Measurements from ENCODE around the gene PCGF3. TPM values are rescaled to one million over a fixed set of nuclear protein-coding genes. Genes with fewer than 3 reads are reported as not detected.
A peak's percentile ranks its signal among the peaks of the same experiment; 100 is the strongest.

PCGF3 gene
- total and polyA plus RNA-seq, 10 of the 15 experiments (the other 5 are each of a cell fraction or from before 2014, with no cell fraction given): 2.2 to 43.8 (median 15.9) TPM

DNA sequence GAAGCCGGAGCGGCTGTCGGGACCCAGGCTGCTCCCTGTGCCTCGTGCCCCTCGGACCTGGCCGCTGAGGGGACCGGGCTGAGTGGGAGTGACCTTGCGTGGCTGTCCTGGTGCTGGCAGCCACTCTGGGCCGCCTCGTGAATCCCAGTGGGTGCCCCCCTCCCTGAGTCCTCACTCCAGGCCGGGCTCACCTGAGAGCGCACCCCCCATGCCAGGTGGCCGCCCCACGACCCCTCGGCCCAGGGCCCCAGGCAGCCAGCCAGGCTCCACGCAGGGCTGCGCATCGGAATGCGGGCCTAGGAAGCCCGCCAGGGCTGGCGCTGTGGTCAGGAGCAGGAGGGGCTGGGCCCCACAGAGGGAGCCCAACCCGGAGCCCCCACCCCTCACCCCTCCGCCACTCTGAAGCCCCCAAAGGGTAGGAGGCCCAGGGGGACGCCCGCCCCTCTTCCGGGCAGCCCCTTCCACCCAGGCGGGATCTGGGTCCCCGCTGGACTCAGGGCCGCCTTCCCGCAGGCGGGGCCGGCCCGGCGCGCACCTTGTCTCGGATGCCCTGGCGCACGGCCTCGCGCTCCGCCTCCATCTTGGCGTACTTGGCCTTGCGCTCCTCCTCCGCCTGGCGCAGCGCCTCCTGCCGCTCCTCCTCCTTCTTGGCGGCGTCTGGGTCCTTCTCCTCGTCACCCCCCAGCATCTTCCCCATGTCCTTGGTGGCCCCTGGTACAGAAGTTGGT lies 86.4 kb downstream of the PCGF3 start (continued):
- TF ChIP-seq, protein P1, sequence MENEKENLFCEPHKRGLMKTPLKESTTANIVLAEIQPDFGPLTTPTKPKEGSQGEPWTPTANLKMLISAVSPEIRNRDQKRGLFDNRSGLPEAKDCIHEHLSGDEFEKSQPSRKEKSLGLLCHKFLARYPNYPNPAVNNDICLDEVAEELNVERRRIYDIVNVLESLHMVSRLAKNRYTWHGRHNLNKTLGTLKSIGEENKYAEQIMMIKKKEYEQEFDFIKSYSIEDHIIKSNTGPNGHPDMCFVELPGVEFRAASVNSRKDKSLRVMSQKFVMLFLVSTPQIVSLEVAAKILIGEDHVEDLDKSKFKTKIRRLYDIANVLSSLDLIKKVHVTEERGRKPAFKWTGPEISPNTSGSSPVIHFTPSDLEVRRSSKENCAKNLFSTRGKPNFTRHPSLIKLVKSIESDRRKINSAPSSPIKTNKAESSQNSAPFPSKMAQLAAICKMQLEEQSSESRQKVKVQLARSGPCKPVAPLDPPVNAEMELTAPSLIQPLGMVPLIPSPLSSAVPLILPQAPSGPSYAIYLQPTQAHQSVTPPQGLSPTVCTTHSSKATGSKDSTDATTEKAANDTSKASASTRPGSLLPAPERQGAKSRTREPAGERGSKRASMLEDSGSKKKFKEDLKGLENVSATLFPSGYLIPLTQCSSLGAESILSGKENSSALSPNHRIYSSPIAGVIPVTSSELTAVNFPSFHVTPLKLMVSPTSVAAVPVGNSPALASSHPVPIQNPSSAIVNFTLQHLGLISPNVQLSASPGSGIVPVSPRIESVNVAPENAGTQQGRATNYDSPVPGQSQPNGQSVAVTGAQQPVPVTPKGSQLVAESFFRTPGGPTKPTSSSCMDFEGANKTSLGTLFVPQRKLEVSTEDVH (IDR thresholded peaks at IDR 0.05; ENCODE audit: low read depth, partially characterized antibody): no peak

DNA sequence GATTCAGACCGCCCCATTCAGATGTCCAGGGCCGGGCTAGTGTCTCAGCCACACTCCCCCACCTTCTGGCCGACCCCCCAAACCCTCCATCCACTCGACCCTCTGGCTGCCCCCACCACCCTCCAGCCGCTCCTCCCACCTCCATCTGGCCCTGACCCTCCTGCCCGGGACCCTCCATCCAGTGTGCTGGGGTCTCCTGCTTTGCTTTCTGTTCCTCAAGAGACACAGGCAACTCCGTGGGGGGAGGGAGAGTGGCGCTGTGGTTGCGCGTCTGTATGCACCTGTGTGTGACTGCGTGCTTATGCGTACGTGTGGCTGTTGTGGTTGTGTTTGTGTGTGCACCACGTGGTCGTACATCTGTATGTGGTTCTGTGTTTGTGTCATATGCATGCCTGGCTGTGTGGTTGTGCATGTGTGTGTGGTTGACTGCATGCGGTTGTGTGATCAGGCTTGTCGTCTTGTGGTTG lies 87.0 kb downstream of the PCGF3 start:
- ChIA-PET SMC1A (ENCODE audit: uncharacterized antibody, unreplicated experiment) (no interaction called here), CTCF (no interaction called here), POLR2A (no interaction called here), RAD21 (ENCODE audit: unreplicated experiment) (interaction anchor here (1.0 kb wide), 1 partner anchor 194 kb away, joined by 4 read pairs; the partner anchor contains the start of gene IDUA)
- Histone ChIP-seq H4K20me1 (ENCODE audit: control insufficient read depth, insufficient read depth) (no peaks in the 10 kb centered on the region), H3K27me3 (replicated peaks in 1 of 2; ENCODE audit: control insufficient read depth in 2 of 2, insufficient read depth in 2 of 2, low read length in 1 of 2) (peaks cover 0 to 2% of the 10 kb centered on the region in 2 experiments; a peak in 2 of 4 replicates), H3K36me3 (ENCODE audit: control insufficient read depth in 2 of 2, insufficient read depth in 2 of 2, low read length in 1 of 2) (no peaks in the 10 kb centered on the region), H3K4me1 (ENCODE audit: control insufficient read depth, insufficient read depth, low read length) (peaks cover 35% of the 10 kb centered on the region), H2AFZ (ENCODE audit: control insufficient read depth, low read depth, low read length) (peak overlapping the region; percentile 33), H3K79me2 (ENCODE audit: control insufficient read depth, insufficient read depth, low read length) (no peaks in the 10 kb centered on the region), H3K9ac (ENCODE audit: control insufficient read depth, insufficient read depth, low read length) (no peak overlapping the region), H3K4me3 (peak overlapping the region; percentile 51; the same call in 1 of the 2 replicates), H3K9me3 (replicated peaks; ENCODE audit: control insufficient read depth, insufficient read depth, low read length) (no peaks in the 10 kb centered on the region), H3K27ac (ENCODE audit: control insufficient read depth, insufficient read depth) (no peak overlapping the region), H3K4me2 (ENCODE audit: control insufficient read depth, insufficient read depth) (peak overlapping the region; percentile 87)
- intact Hi-C loops (cut with micrococcal nuclease; ENCODE audit: unreplicated experiment): no loop called here
- in situ Hi-C loops (cut with MboI): no loop called here
- ATAC-seq (peak; percentile 62), FAIRE-seq (peak; percentile 89), DNase-seq (ENCODE audit: low read depth, low spot score) (no peak)
- BruUV-seq (replicated peaks): no TSS peak
- WGBS (ENCODE audit: insufficient coverage, insufficient replicate concordance, low lambda C conversion rate, missing lambda C conversion rate): 10% methylated on average over 15 of the region's 17 CpGs
- TF ChIP-seq BCL11A (IDR thresholded peaks at IDR 0.05; ENCODE audit: low read depth, low read length) (no peak), ATF7 (IDR thresholded peaks at IDR 0.05; ENCODE audit: low read depth) (peak; percentile 68), MEF2B (IDR thresholded peaks at IDR 0.05; ENCODE audit: partially characterized antibody, poor library complexity, severe bottlenecking) (peak; percentile 32), IKZF2 (IDR thresholded peaks at IDR 0.05) (peak; percentile 36 to 71; a peak in 3 of 4 replicates), NBN (IDR thresholded peaks at IDR 0.05) (peak; percentile 94), FOS (IDR thresholded peaks at IDR 0.05; ENCODE audit: borderline replicate concordance, extremely low read depth, insufficient read length) (no peak), BHLHE40 (IDR thresholded peaks at IDR 0.05; ENCODE audit: borderline replicate concordance in 1 of 2, low read depth in 2 of 2, low read length in 1 of 2) (peak; percentile 91 to 94), MTA3 (IDR thresholded peaks at IDR 0.05; ENCODE audit: borderline replicate concordance, low read length) (no peak), MTA2 (IDR thresholded peaks at IDR 0.05; ENCODE audit: low read depth) (peak; percentile 75), CHD1 (IDR thresholded peaks at IDR 0.05; ENCODE audit: low read depth, low read length) (no peak), CBFB (IDR thresholded peaks at IDR 0.05; ENCODE audit: low read depth) (peak; percentile 80; the same call in 1 of the 2 replicates), CREB1 (IDR thresholded peaks at IDR 0.05; ENCODE audit: low read depth) (peak; percentile 37; the same call in 1 of the 2 replicates)
- TF ChIP-seq, protein P2, sequence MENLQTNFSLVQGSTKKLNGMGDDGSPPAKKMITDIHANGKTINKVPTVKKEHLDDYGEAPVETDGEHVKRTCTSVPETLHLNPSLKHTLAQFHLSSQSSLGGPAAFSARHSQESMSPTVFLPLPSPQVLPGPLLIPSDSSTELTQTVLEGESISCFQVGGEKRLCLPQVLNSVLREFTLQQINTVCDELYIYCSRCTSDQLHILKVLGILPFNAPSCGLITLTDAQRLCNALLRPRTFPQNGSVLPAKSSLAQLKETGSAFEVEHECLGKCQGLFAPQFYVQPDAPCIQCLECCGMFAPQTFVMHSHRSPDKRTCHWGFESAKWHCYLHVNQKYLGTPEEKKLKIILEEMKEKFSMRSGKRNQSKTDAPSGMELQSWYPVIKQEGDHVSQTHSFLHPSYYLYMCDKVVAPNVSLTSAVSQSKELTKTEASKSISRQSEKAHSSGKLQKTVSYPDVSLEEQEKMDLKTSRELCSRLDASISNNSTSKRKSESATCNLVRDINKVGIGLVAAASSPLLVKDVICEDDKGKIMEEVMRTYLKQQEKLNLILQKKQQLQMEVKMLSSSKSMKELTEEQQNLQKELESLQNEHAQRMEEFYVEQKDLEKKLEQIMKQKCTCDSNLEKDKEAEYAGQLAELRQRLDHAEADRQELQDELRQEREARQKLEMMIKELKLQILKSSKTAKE (IDR thresholded peaks at IDR 0.05; ENCODE audit: low read depth, poor library complexity, severe bottlenecking): peak; percentile 25
- TF ChIP-seq, protein P3, sequence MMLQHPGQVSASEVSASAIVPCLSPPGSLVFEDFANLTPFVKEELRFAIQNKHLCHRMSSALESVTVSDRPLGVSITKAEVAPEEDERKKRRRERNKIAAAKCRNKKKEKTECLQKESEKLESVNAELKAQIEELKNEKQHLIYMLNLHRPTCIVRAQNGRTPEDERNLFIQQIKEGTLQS (IDR thresholded peaks at IDR 0.05; ENCODE audit: borderline replicate concordance, extremely low read depth, low read depth, low read length): no peak
- TF ChIP-seq, protein P4, sequence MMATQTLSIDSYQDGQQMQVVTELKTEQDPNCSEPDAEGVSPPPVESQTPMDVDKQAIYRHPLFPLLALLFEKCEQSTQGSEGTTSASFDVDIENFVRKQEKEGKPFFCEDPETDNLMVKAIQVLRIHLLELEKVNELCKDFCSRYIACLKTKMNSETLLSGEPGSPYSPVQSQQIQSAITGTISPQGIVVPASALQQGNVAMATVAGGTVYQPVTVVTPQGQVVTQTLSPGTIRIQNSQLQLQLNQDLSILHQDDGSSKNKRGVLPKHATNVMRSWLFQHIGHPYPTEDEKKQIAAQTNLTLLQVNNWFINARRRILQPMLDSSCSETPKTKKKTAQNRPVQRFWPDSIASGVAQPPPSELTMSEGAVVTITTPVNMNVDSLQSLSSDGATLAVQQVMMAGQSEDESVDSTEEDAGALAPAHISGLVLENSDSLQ (IDR thresholded peaks at IDR 0.05): peak; percentile 27; the same call in 1 of the 2 replicates

All from GM12878 (cell line).